Loucy (cell line): ENCODE measurements around the gene RPS19BP1.

Experiments used
- H2AFZ ChIP-seq: fragments of 200-600 bp; sonication (generic); 2 replicates; pipeline ENCODE4 v1.6.0; 2016; ENCODE audit warnings: antibody characterized with exemption, mild to moderate bottlenecking, low read length, moderate library complexity
- H3F3A ChIP-seq: fragments of 200-600 bp; 2 replicates; pipeline ENCODE4 v1.6.0; 2016; ENCODE audit warnings: antibody characterized with exemption, low read depth, mild to moderate bottlenecking
- H3K27me3 ChIP-seq: fragments of 200-600 bp; sonication (generic); 2 replicates; pipeline ENCODE4 v1.6.1; 2014; ENCODE audit warnings: low read length, mild to moderate bottlenecking; ENCODE audit not compliant: insufficient read depth, poor library complexity, severe bottlenecking
- H3K36me3 ChIP-seq: fragments of 200-600 bp; sonication (generic); 2 replicates; pipeline ENCODE4 v1.6.1; 2016; ENCODE audit warnings: low read length; ENCODE audit not compliant: insufficient read depth
- H3K4me1 ChIP-seq: fragments of 200-600 bp; sonication (generic); 2 replicates; pipeline ENCODE4 v1.5.1; 2014; ENCODE audit warnings: low read length, mild to moderate bottlenecking; ENCODE audit not compliant: insufficient read depth, poor library complexity, severe bottlenecking
- H3K4me2 ChIP-seq: fragments of 200-600 bp; sonication (generic); 2 replicates; pipeline ENCODE4 v1.6.0; 2014; ENCODE audit warnings: antibody characterized with exemption, low read length, low read depth, mild to moderate bottlenecking; ENCODE audit not compliant: poor library complexity, severe bottlenecking
- H3K4me3 ChIP-seq: fragments of 200-600 bp; sonication (generic); 2 replicates; pipeline ENCODE4 v1.5.1; 2014; ENCODE audit warnings: low read length, mild to moderate bottlenecking, mixed read lengths; ENCODE audit not compliant: poor library complexity, severe bottlenecking
- H3K79me2 ChIP-seq: fragments of 200-600 bp; sonication (generic); 2 replicates; pipeline ENCODE4 v1.6.1; 2014; ENCODE audit warnings: low read length; ENCODE audit not compliant: insufficient read depth
- H3K9ac ChIP-seq: fragments of 200-600 bp; sonication (generic); 2 replicates; pipeline ENCODE4 v1.6.0; 2014; ENCODE audit warnings: mild to moderate bottlenecking, low read depth, low read length, moderate library complexity; ENCODE audit not compliant: poor library complexity, severe bottlenecking
- H3K9me2 ChIP-seq: fragments of 200-600 bp; sonication (generic); replicated peaks from 2 replicates; pipeline ENCODE4 v1.6.1; 2016; ENCODE audit warnings: low read depth, low read length, mixed read lengths
- H3K9me3 ChIP-seq: fragments of 200-600 bp; sonication (generic); 2 replicates; pipeline ENCODE4 v1.6.1; 2014; ENCODE audit warnings: mild to moderate bottlenecking, antibody characterized with exemption, low read length, low read depth; ENCODE audit not compliant: insufficient read depth
- H4K20me1 ChIP-seq: fragments of 200-600 bp; sonication (generic); 2 replicates; pipeline ENCODE4 v1.6.0; 2014; ENCODE audit warnings: antibody characterized with exemption, low read length, mild to moderate bottlenecking; ENCODE audit not compliant: insufficient read depth, poor library complexity, severe bottlenecking
- CTCF ChIP-seq: fragments of 200-600 bp; sonication (generic); conservative IDR thresholded peaks from 2 replicates; pipeline ENCODE4 v1.5.1; 2014; ENCODE audit warnings: mild to moderate bottlenecking, antibody characterized with exemption, low read length
- EZH2phosphoT487 ChIP-seq: fragments of 200-600 bp; IDR thresholded peaks from 2 replicates; pipeline ENCODE4 v1.6.1; 2018; ENCODE audit warnings: antibody characterized with exemption, mild to moderate bottlenecking, moderate library complexity, borderline replicate concordance

The RPS19BP1 gene

GRCh38 chr22:39580006-39580441, 47.5 kb upstream of the RPS19BP1 start:
- H3K4me3 ChIP-seq = no peak overlapping the region
- no peaks in the 10 kb centered on the region for H3F3A ChIP-seq
- H3K4me2 ChIP-seq = no peak overlapping the region
- no peak overlapping the region for H3K9ac ChIP-seq
- no peaks in the 10 kb centered on the region for H4K20me1 ChIP-seq
- H3K79me2 ChIP-seq = no peaks in the 10 kb centered on the region
- H3K36me3 ChIP-seq = no peaks in the 10 kb centered on the region
- no peaks in the 10 kb centered on the region for H3K9me2 ChIP-seq
- no peaks in the 10 kb centered on the region for H3K9me3 ChIP-seq
- no peaks in the 10 kb centered on the region for H3K4me1 ChIP-seq
- no peak overlapping the region for H2AFZ ChIP-seq
- no peak for TF ChIP-seq EZH2phosphoT487
- TF ChIP-seq CTCF = no peak
- no peaks in the 10 kb centered on the region for H3K27me3 ChIP-seq

- H3K4me3 ChIP-seq = no peak overlapping the region
- no peaks in the 10 kb centered on the region for H3K9me3 ChIP-seq
- H3F3A ChIP-seq = no peaks in the 10 kb centered on the region
- H3K9me2 ChIP-seq = no peaks in the 10 kb centered on the region
- H3K27me3 ChIP-seq = no peaks in the 10 kb centered on the region
- no peaks in the 10 kb centered on the region for H4K20me1 ChIP-seq
- H3K79me2 ChIP-seq = no peaks in the 10 kb centered on the region
- no peaks in the 10 kb centered on the region for H3K36me3 ChIP-seq
- no peak overlapping the region for H2AFZ ChIP-seq
- H3K9ac ChIP-seq = no peak overlapping the region
- no peak for TF ChIP-seq EZH2phosphoT487
- no peaks in the 10 kb centered on the region for H3K4me1 ChIP-seq
- no peak overlapping the region for H3K4me2 ChIP-seq
Observed at GRCh38 chr22:39577900-39578299, 45.4 kb upstream of the RPS19BP1 start.

GRCh38 chr22:39577366-39577765, 44.8 kb upstream of the RPS19BP1 start:
- TF ChIP-seq CTCF (no peak), EZH2phosphoT487 (no peak)
- H3K9ac ChIP-seq = no peak overlapping the region
- H3K27me3 ChIP-seq = no peaks in the 10 kb centered on the region
- no peak overlapping the region for H3K4me2 ChIP-seq
- H3K9me2 ChIP-seq = no peaks in the 10 kb centered on the region
- no peaks in the 10 kb centered on the region for H3K4me1 ChIP-seq
- H2AFZ ChIP-seq = no peak overlapping the region
- no peaks in the 10 kb centered on the region for H3F3A ChIP-seq
- H3K79me2 ChIP-seq = no peaks in the 10 kb centered on the region
- no peak overlapping the region for H3K4me3 ChIP-seq
- no peaks in the 10 kb centered on the region for H3K36me3 ChIP-seq
- H4K20me1 ChIP-seq = no peaks in the 10 kb centered on the region
- H3K9me3 ChIP-seq = no peaks in the 10 kb centered on the region

- Histone ChIP-seq H3K27me3 (no peaks in the 10 kb centered on the region), H3K4me1 (no peaks in the 10 kb centered on the region), H3F3A (no peaks in the 10 kb centered on the region), H4K20me1 (no peaks in the 10 kb centered on the region), H3K36me3 (no peaks in the 10 kb centered on the region), H3K79me2 (no peaks in the 10 kb centered on the region), H3K4me2 (no peak overlapping the region), H3K9ac (no peak overlapping the region), H3K9me2 (no peaks in the 10 kb centered on the region), H3K4me3 (no peak overlapping the region), H2AFZ (no peak overlapping the region), H3K9me3 (no peaks in the 10 kb centered on the region)
- TF ChIP-seq CTCF (no peak), EZH2phosphoT487 (no peak)
Observed at GRCh38 chr22:39576027-39576426, 43.5 kb upstream of the RPS19BP1 start.
